Left hindlimb (tissue), 1 donor: ENCODE results near the gene POLR1A.
A peak's percentile ranks its signal among the peaks of the same experiment; 100 is the strongest.

Experiments
- DNase-seq: peaks from one replicate; pipeline ENCODE4 v3.0.0-alpha.2; 2018

The POLR1A gene

DNA sequence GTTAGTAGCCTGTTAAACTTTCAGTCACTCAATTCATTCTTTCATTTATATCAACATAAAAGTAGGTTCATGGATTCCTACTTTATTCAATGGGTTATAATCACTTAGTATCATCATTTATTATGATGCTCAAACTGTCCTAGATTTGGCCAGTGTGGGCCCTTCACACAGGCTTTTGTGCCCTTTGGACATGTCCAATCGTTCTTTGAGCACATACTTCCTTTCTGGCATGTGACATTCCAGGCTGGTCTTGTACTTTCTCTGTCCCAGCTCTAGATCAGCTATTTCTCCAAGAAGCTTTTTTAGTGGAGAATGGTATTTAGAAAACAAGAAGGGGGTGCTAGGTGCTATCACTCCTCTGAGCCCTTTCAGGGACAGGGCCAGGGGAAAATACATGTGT, 11.5 kb downstream of the POLR1A start:
- DNase-seq: no peak

DNA sequence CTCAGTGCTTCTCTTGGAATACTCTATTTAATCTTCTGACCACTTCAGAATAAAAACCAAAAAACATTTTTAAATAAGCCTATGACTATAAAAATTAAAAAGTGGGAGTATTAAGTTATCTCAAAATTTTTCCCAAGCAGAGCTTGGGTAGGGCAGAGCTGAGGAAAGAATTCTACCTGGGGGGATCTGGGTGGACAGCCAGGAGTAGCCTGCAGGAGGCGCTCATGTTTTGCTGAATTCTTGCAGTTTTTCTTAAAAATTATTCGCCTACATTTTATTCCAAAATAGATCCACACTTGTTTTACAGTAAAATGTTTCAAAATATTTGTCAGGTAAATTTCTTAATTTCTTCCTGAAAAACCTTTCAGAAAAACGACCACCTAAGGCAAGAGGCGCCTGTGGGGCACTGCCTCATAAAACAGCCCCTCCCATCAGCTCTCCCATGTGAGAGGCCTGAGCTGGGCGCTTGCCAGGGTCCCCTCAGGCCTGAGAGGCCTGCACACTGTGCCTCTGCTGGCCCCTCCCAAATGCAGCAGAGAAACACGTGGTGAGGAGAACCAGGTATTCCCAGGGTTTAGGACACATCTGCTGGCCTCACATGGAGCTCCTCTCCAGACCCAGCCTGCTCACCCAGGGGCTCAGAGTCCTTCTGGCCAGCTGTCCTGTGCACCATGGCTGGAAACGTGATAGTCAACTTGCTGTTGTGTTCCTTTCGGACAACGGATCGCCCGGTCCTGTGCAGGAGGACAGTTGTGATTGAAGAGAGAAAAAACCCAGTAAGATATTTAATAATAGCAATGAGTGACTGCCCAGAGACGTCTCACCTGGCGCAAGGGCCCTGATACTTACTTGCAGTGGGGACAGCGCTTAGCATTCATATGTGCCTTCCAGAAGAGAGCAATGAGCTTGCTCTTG, 17.5 kb downstream of the POLR1A start:
- no peak for DNase-seq

DNA sequence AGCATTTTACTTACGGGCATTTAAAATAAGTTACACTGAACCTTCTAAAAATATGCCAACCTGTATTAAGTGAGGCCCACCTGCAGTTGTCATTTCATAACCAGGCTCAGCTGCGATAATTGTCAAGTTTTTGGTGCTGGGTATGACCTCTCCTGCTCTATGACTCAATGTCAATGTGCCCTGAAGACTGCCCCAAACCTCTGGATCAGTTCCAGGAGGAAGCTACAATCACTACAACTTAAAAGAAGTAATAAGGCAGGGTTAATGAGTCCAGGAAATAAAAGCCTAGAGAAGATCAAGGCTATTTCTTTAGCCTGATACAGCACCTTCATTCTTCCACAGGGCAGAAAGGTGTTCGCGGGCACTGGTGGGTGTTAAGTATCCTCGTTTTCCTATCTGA, 22.9 kb downstream of the POLR1A start:
- no peak for DNase-seq

DNA sequence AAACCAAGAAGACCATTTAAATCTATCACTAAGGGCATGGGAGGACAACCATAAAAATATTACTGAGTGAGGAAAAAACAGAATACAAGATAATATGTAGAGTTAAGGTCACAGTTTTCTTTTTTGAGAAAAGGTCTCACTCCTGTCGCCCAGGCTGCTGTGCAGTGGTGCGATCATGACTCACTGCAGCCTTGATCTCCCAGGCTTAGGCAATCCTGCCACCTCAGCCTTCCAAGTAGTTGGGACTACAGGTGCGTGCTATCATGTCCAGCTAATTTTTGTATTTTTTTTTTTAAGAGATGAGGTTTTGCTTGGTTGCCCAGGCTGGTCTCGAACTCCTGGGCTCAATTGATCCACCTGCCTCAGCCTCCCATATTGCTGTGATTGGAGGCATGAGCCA, 24.0 kb downstream of the POLR1A start:
- DNase-seq: no peak

DNA sequence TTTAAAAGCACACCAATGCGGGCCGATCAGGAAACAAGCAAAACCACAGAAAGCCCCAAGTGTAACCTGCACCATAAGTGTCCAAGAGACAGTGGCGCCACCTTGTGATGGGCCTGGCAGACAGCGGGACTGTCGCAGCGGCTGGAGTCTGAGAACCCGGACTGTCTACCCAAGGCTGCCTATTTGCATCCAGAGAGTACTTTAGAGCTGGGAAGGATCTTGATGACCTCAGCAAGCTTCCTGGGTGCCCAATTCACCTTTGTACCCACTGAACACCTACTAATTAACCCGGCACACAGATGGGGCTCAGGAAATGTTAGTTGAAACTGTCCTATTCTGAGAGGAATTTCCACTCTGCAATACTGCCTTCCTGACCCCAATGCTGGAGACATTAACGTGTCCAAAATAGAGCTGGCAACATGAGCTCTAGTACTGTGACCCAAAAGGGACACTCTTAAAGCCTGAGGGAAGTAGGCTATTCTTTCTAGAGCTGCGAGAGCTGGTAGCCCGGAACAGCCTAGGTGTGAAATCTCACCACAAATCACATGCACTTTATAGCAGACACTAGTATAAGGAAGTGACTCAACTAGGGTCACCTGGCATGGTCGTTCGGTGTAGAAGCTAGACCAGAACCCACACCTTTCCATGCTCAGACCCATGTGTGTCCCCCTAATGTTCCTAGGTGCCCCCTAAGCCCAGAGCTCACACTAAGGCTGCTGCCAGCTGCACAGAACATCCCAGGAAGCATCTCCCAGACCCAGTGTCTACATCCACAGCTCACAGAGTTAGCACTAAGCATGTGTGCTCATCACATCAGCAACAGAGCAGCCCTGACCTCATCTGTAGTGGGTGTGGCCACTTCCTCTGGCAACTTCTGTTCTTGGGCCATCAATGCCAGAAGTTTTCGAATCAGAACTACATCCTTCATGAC, 25.4 kb downstream of the POLR1A start:
- peak; percentile 67 for DNase-seq

DNA sequence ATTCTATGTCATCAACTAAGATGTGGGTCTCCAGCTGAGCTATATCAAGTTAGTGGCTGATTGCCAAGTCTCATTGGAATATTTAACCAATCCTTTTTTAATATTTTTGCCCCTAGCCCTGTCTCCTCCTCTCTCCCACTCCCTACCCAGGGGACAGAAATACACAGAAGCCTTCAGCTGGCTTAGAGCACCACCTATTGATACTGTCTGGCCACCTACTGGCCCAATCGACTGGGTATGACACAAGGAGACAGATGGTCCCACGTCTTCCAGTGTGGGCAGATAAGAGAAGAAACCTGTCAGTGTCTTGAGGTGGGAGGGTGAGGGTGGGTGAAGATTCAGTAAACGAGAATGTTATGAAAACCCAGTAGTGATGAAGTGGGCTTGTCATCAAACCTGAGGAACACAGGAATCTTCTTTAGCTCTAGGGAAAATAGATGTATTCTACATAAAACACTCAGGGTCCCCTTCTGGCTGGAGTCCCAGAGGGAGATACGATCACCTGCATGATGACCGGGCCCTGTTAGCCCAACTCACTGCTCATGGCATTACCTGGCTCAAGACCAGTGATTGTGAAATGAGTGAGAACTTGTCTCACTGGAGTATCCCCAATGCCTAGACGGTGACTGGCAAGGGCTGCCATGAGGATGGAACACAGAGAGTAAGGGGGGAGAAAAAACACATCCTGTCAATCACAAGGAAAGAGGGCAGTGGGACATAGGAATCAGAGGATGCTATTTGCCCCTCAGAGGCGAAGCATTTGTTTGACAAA, 26.7 kb downstream of the POLR1A start:
- no peak for DNase-seq

DNA sequence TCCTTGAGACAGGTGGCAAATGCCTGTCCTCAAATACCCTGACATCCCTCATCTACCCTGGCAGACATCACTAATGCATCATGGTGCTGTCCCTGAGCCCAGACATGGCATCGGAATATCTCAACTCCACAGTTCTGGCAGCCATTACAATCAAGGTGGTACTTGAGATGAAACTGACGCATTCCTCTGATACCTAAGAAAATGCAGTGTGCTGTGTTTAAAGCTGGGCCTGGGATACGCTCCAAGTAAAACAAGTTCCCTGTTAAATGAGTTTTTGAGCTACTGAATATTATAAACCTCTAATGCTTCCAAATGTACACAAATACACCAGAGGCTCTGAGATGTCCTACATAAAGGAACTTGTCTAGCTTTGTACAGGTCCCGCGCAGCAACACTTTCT, 29.8 kb downstream of the POLR1A start:
- no peak for DNase-seq

DNA sequence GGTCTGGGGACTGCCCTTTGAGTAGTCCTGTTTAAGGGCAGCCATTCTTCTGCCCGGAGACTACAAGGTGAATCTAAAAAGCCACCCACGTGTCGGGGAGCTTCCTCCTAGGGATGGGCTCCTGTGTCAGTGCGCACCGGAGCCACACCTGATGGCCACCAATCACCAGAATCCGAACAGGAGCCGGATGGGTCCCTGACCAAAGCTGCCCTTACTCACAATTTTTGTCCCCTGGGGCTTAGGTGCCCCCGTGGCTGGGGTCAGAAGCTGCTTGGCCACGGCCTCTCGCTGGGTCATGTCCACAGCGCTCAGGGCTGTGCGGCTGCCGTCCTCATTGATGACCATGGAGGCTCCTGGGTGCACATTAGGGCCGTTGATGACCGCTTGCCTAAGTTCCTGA, 30.9 kb downstream of the POLR1A start:
- DNase-seq: no peak

DNA sequence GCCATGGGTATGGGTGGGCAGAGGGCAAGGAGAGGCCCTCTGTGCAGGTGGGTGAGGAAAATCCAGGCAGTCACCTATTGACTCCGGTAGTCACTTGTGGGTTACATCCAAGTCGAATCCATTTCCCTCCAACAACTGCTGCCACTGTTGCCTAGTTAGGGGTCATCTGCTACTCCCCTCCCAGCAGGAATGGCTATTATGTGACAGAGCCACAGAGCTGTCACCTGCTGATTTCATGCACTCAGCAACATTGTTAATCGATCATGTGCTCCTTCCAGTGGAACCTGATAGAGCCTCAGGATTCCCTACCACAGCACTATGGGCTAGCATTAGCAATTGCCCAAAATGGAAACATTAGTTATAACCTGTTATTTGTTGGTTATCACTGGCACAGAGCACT, 31.4 kb downstream of the POLR1A start:
- DNase-seq: no peak

DNA sequence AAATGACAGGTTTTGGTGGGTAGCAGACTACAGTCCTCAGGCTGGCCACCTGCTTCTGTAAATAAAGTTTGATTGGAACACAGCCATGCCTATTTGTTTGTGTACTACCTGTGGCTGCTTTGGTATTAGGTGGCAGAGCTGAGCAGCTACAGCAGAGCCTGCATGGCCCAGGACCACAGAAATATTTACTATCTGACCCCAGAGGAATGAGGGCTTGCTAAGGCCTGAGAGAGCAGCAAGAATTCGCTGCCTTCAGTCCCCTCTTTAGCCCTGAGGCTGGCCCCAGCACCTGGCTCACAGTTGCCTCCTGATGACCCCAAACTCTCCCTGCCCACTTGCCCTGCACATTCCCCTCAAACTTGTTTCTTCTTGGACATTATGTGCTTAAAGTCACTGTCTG, 32.5 kb downstream of the POLR1A start:
- no peak for DNase-seq

DNA sequence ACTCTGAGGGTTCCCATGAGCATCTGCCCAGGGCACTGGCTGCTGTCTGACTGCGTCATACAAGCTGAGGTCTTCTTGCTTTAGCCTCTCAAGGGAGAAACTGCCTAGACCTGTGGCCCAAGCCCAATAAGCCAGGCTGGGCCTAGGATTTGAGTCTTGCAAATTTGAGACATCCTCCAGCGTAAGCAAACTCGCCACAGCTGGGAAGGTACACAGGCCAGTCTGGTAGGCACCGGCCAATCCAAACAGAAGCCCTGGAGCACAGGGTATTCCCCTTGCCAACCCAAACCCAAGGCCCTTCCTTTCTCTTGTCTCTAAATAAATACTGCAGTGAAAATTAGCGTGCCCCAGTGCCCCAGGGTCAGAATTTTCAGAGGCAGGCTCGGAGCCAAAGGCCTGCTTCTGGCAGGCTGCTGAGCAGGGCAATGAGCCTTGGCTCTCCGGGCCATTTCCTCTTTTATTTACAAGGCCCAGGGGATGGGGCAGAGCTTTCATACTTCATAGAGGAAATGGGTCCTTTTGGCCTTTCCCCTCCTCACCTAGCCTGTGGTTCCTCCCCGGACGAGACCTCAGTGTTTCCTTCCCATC, 33.3 kb downstream of the POLR1A start:
- peak; percentile 76 for DNase-seq

DNA sequence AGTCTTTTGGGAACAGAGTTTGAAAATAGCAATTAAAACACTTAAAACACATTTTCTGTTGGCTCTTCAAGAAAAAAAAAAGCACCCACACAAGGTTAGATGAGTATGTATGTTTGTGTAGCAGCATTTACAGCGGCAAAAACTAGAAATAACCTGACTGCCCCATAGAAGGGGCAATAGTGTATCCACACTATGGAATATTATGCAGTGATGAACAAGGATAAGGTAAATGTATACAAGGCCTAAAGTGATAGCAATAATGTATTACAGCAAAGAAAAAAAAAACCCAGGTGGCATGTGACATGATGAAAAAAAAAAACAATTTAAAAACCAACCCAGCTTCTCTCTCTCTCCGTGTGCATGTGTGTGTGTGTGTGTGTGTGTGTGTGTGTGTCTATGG, 34.8 kb downstream of the POLR1A start:
- no peak for DNase-seq

DNA sequence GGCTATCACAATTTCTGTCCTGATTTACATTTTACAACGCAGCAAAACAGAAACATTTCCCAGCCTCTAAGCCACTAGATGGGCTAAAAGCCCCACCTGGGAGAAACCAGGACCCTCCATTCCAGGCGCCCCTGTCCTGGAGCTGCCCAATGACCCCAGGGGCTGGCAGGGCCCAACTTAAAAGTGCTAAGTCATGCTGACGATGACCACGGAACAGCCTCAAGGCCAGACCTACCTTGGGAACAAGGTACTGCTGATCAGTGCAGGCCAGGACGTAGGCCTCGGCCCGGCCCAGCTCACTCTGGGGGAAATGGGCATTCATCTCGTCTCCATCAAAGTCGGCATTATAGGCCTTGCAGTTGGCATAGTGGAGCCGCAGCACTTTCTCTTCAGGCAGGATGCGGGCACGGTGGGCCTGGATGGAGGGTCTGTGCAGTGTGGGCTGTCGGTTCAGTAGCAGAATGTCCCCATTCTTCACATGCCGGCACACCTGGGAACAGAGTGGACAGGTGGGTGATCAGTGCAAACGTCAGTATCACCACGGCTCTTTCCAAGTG, 35.8 kb downstream of the POLR1A start:
- no peak for DNase-seq

DNA sequence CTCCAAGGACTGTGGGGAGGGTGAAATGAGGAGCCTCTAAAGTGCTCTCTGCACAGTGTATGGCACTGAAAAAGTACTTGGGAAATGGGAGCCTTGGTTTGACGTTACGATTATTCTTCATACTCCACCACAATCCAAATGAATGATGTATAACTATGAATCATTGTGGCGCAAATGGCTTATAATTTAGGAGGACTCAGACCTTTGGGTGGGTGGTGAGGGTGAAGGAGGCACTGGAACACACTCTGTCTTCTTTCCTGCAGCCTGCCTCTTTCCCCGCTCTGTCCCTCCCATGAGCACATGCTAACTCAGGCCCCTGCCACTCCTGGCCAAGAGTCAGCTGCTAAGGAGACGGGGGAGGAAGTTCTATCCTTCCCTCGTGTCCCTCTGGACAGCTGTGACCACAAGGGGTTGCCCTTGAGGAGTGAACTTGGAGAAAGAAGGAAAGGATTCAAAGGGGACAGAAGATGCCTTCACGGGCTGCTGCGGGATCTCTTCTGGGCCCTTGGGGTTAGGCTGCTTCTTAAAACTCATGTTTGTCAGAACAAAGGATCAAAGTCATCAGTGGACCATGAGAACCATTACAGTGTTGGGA, 36.5 kb downstream of the POLR1A start:
- no peak for DNase-seq

DNA sequence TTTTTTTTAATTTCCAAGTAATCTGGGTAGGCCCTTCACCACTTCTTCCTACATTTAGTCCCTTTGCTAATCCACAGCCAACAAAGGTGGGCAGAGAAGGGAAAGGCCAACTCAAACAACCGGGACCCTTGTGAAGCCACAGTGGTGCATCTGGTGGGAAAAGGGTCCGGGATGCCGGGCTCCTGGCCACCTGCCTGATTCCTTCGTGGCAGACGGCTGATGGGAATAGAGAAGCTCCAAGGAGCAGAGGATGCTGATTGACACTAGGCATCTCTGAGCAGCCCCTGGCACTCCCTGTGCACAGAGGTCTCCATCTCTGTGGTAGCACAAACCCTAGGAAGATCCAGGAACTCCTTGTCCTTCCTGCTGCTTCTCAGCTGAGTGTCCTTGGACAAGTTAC, 37.0 kb downstream of the POLR1A start:
- DNase-seq: no peak

DNA sequence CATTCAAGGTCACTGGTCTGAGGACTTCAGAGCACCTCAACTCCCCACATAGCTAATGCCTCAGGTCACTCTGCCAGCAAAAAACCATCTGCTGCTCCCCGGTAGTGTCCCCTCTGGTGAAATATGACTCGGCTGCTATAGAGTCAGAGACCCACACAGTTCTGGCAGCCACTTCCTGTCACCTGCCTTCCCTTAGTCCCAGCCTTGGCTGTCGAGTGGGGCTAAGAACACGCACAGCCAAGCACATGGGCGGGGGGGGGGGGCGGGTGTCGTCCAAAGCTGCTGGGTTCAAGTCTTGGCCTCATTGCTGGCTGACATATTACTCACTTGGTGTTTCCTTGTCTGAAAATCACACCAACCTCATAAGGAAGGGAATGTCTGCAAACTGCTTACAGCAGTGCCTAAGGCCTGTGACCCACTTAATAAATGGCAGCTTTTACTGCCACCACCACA, 37.5 kb downstream of the POLR1A start:
- DNase-seq: no peak

DNA sequence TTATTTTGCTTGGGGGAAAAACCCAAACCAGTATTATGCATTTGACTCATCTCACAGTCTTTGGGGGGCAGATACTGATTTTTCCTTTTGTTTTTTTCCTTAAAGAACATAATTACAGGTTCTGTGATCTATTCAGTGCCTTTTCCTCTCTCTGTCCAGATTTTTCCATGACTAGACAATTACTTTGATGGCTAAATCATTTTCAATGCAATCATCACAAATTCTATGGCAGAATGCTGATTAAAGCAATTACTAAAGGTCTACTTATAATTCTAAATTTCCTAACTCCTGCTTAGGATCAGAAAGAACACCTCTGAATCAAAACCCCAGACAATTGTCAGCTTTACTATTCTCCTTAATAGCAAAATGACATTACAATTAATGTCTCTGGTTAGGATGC, 38.8 kb downstream of the POLR1A start:
- no peak for DNase-seq

DNA sequence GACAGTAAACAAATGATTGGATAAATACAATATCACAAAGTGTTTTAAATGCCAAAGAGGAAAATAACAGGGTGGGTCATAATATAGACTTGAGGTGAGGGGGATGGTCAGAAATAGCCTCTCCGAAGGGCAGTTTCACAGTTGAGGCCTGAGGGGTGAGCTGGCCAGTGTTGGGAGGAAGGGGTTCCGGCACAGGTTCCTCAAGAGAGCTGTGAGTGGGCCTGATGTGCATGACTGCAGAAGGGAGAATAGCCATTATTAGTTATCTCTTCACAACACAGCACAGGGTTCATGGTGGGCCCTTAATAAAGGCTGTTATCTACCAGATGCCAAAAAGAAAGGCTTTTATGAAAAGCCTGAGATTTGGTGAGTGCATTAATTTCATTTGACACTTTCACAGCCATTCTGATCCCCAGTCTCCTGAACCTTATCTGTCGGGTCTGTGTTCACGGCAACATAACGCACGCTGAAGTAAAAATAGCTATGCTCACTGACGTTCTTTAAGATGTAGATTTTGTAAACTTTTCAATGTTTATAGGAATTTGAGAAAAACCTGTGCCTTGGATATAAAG, 39.6 kb downstream of the POLR1A start:
- DNase-seq: no peak

DNA sequence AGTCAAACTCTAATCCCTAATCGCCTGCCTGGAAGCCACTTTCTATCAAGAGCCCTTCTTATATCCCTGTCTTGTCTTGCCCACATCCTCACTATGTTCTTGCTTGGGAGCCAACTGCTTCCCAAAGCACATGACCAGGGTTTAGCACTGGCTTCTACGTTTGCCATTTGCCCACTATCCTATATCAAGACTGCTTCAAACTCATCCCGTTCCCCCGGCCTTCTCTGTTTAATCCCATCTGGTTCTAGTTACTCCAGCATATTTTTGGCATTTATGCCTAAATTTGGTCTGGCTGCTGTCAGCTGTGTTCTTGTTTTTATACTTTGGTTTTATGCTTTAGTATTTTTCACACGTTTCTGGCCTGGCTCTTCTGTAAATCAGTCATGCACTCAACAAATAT, 40.2 kb downstream of the POLR1A start:
- no peak for DNase-seq

DNA sequence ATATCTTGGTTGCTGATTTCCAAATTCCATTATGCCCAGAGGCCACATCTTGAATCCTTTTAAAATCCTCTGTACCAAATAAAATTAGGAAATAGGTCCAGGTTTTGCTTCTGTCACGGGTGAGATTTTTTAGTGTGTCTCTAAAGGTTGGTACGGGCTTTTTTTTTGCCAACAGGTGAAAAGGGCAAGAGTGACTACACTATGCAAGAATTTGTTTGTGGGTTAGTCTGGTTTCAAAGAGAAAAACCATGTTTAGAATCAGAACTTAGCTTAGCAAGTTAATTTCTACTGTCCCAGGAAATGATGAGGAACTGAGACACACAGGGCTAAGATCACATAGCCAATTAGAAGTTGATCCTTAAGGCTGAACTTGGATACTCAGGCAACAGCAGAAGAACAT, 41.7 kb downstream of the POLR1A start:
- no peak for DNase-seq

DNA sequence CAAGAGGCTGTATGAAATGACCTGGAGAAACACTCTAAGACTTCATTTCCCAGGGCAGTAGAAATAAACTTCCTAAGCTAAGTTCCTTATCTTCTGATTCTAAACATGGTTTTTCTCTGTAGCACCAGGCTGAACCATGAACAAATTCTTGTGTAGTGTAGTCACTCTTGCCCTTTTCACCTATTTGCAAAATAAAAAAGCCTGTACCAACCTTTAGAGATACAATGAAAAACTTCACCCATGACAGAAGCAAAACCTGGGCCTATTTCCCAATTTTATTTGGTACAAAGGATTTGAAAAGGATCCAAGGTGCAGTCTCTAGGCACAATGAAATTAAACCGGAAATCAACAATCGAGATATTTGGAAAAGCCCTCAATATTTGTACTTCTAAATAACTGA, 43.6 kb downstream of the POLR1A start:
- DNase-seq: no peak
